Uterus (tissue), 4 donors: Measurements from ENCODE around the gene CDK11A. TPM values are rescaled to one million over a fixed set of nuclear protein-coding genes. Genes with fewer than 3 reads are reported as not detected.
"Not testable (repeated sequence)": the region's sequence is repeated elsewhere in the genome, so short reads cannot be mapped to it uniquely, and the experiment has no call there.

Experiments
- DNase-seq, 2 donors: peaks; one replicate each; pipeline ENCODE4 v3.0.0-alpha.2; 2019 to 2020
- H3K27ac ChIP-seq, 2 donors: fragments of 200-600 bp; sonication (generic); 1 replicate in 1 of 2; 2 replicates in 1 of 2; pipeline ENCODE4 v1.5.1; 2016 to 2018
- H3K27me3 ChIP-seq, 2 donors: fragments of 200-600 bp; sonication (generic); one replicate each; pipeline ENCODE4 v1.5.1; 2018 to 2019; ENCODE audit warnings: control low read depth in 1 of 2
- H3K36me3 ChIP-seq, 2 donors: fragments of 200-600 bp; sonication (generic); one replicate each; pipeline ENCODE4 v1.5.1; 2019; ENCODE audit warnings: control low read depth in 1 of 2
- H3K4me1 ChIP-seq, 2 donors: fragments of 200-600 bp; sonication (generic); one replicate each; pipeline ENCODE4 v1.5.1; 2018 to 2019; ENCODE audit warnings: control low read depth in 1 of 2
- H3K4me3 ChIP-seq, 2 donors: fragments of 200-600 bp; sonication (generic); 1 replicate in 1 of 2; 2 replicates in 1 of 2; pipeline ENCODE4 v1.5.1; 2018 to 2019; ENCODE audit warnings: mild to moderate bottlenecking in 1 of 2
- H3K9me3 ChIP-seq, 2 donors: fragments of 200-600 bp; sonication (generic); one replicate each; pipeline ENCODE4 v1.5.1; 2019; ENCODE audit warnings: control low read depth in 1 of 2
- POLR2A ChIP-seq, 2 donors: fragments of 450-650 bp; IDR thresholded peaks; one replicate each; pipeline ENCODE4 v1.6.1; 2016; ENCODE audit warnings: antibody characterized with exemption in 2 of 2, mild to moderate bottlenecking in 1 of 2, moderate library complexity in 1 of 2
- intact Hi-C: fragments of 100-400 bp; cut with DNase I; formaldehyde crosslinking; loops from one replicate; pipeline ENCODE4 v1.15.1; 2023; ENCODE audit warnings: low total_unique reads
- total RNA-seq, 4 donors: library from RNA; depleted of rRNA in 3 of 4; stranded (reverse); fragments of >200 nt in 3 of 4; gene quantifications; one replicate each; pipeline versions ENCODE4 v1.1.0 to v1.2.4, GENCODE V29; 2014 to 2023
- TF ChIP-seq, protein P1 (sequence below), 4 experiments: fragments of 200-600 bp in 2 of 4; fragments of 450-650 bp in 2 of 4; sonication (generic) in 2 of 4; IDR thresholded peaks; one replicate each; pipeline ENCODE4 v1.5.1; 2016 to 2019; ENCODE audit warnings: antibody characterized with exemption in 4 of 4, mild to moderate bottlenecking in 2 of 4, moderate library complexity in 1 of 4
- donor health status: DM: yes; HTN: yes; CAD: no.

CDK11A gene
- 10 to 100 TPM in 2 of 4 donors, 1 to 10 TPM in 2; 1.8 to 60.0 (median 7.5) TPM for total RNA-seq

GRCh38 chr1:1724035-1724864 is at the start of gene CDK11A:
CDK11A (minus strand) TSS chr1:1724357; CDS start chr1:1722818, 1,539 bp downstream.
- H3K27me3 ChIP-seq, intact Hi-C loops, H3K4me1 ChIP-seq: not testable (repeated sequence)

GRCh38 chr1:1773874-1774273 is 49.7 kb upstream of the CDK11A start:
- Histone ChIP-seq H3K27me3 (no peaks in the 10 kb centered on the region), H3K4me1 (peaks cover 0 to 10% of the 10 kb centered on the region in 2 donors), H3K4me3 (no peak overlapping the region), H3K36me3 (no peaks in the 10 kb centered on the region), H3K9me3 (no peaks in the 10 kb centered on the region), H3K27ac (no peak overlapping the region)
- TF ChIP-seq, protein P1, sequence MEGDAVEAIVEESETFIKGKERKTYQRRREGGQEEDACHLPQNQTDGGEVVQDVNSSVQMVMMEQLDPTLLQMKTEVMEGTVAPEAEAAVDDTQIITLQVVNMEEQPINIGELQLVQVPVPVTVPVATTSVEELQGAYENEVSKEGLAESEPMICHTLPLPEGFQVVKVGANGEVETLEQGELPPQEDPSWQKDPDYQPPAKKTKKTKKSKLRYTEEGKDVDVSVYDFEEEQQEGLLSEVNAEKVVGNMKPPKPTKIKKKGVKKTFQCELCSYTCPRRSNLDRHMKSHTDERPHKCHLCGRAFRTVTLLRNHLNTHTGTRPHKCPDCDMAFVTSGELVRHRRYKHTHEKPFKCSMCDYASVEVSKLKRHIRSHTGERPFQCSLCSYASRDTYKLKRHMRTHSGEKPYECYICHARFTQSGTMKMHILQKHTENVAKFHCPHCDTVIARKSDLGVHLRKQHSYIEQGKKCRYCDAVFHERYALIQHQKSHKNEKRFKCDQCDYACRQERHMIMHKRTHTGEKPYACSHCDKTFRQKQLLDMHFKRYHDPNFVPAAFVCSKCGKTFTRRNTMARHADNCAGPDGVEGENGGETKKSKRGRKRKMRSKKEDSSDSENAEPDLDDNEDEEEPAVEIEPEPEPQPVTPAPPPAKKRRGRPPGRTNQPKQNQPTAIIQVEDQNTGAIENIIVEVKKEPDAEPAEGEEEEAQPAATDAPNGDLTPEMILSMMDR (IDR thresholded peaks at IDR 0.05) = no peak
- TF ChIP-seq POLR2A (IDR thresholded peaks at IDR 0.05) = no peak
- DNase-seq = no peak
- intact Hi-C loops = no loop called here

More at GRCh38 chr1:1724035-1724864, at the start of gene CDK11A:
- Histone ChIP-seq H3K27ac (peak within 1 kb of the TSS; percentile 69 to 94), H3K4me3 (peak within 1 kb of the TSS; percentile 55 to 75)
- peak; percentile 14 to 71 for TF ChIP-seq POLR2A (IDR thresholded peaks at IDR 0.05)
- TF ChIP-seq, protein P1 (IDR thresholded peaks at IDR 0.05) = peak in 3 of 4 experiments; percentile 22 to 43 (median 30)
- not testable (repeated sequence) for H3K36me3 ChIP-seq, H3K9me3 ChIP-seq
- peak; percentile 98 to 99 for DNase-seq

DNA sequence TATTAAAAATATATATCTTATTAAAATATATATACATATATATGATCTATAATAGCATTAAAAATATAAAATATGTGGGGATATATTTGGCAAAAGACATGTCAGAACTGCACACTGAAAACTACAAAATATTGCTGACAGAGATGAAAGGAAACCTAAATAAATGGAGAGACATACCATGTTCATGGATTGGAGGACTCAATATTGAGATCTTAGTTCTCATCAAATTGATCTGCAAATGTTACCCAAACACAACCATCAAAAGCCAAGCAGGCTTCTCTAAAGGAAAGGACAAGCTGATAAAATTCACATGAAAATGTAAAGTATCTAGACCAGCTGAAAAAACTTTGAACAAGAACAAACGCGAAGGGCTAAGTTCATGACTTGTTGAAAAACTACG is 46.9 kb upstream of the CDK11A start:
- Histone ChIP-seq H3K4me1 (peaks cover 0 to 8% of the 10 kb centered on the region in 2 donors), H3K9me3 (no peaks in the 10 kb centered on the region), H3K4me3 (no peak overlapping the region), H3K27me3 (no peaks in the 10 kb centered on the region), H3K36me3 (no peaks in the 10 kb centered on the region), H3K27ac (no peak overlapping the region)
- DNase-seq = no peak
- no peak for TF ChIP-seq POLR2A (IDR thresholded peaks at IDR 0.05)
- TF ChIP-seq, protein P1 (IDR thresholded peaks at IDR 0.05) = no peak
- intact Hi-C loops = no loop called here

GRCh38 chr1:1770102-1770501 is 45.9 kb upstream of the CDK11A start:
- H3K27ac ChIP-seq = no peak overlapping the region
- H3K4me1 ChIP-seq = no peaks in the 10 kb centered on the region
- DNase-seq = no peak
- no peaks in the 10 kb centered on the region for H3K27me3 ChIP-seq
- no peaks in the 10 kb centered on the region for H3K9me3 ChIP-seq
- intact Hi-C loops = no loop called here
- no peak overlapping the region for H3K4me3 ChIP-seq
- no peak for TF ChIP-seq POLR2A (IDR thresholded peaks at IDR 0.05)
- H3K36me3 ChIP-seq = no peaks in the 10 kb centered on the region

DNA sequence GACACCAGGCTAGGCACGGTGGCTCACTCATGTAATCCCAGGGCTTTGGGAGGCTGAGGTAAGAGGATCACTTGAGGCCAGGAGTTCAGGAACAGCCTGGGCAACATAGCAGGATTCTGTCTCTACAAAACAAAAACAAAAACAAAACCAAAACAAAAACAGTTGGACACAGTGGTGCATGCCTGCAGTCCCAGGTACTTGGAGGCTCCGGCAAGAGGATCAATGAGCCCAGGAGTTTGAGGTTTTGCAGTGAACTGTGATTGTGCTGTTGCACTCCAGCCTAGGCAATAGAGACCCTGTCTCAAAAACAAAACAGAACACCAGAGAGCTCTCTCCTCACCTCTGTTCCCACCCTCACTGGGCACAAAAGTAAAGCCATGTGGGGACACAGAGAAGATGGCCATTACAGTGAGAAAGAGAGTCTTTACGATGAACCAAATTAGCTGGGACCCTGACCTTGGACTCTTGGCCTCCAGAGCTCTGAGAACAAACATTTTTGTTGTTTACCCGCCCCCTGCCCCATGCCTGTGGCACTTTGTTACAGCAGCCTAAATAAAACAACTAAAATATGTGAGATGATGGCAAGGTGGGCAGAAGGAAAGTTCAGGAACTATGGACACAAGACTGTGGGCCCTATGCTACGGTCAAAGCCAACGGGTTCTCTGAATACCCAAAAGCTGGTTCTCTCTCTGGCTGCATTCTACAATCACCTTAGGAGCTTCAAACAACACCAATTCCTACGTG is 44.3 kb upstream of the CDK11A start:
- no peak for DNase-seq
- Histone ChIP-seq H3K27me3 (no peaks in the 10 kb centered on the region), H3K9me3 (no peaks in the 10 kb centered on the region), H3K36me3 (no peaks in the 10 kb centered on the region), H3K4me1 (no peaks in the 10 kb centered on the region), H3K4me3 (no peak overlapping the region), H3K27ac (no peak overlapping the region)
- intact Hi-C loops = no loop called here
- TF ChIP-seq, protein P1 (IDR thresholded peaks at IDR 0.05) = no peak
- no peak for TF ChIP-seq POLR2A (IDR thresholded peaks at IDR 0.05)
